ENCODE data around the gene UBE2S.
"Not testable (repeated sequence)": the region's sequence is repeated elsewhere in the genome, so short reads cannot be mapped to it uniquely, and the experiment has no call there.

UBE2S gene

GRCh38 chr19:55440411-55441105 is 33.0 kb upstream of the UBE2S start:
- no peak for DNase-seq (ENCODE audit: insufficient read length, low spot score)
- FAIRE-seq, result no peak

- DNase-seq (ENCODE audit: insufficient read length, low spot score) (no peak), FAIRE-seq (no peak)
These were observed 31.5 kb upstream of the UBE2S start for GRCh38 chr19:55439052-55439451.

- DNase-seq (ENCODE audit: insufficient read length, low spot score) (peak; percentile 83), FAIRE-seq (peak; percentile 51)
These were observed 29.8 kb upstream of the UBE2S start for GRCh38 chr19:55437410-55437809.

GRCh38 chr19:55436847-55437246 is 29.3 kb upstream of the UBE2S start:
- DNase-seq (ENCODE audit: insufficient read length, low spot score) (no peak), FAIRE-seq (no peak)

- FAIRE-seq (no peak), DNase-seq (ENCODE audit: insufficient read length, low spot score) (no peak)
These were observed 27.4 kb upstream of the UBE2S start for GRCh38 chr19:55435020-55435419.

GRCh38 chr19:55434356-55434919 is 26.9 kb upstream of the UBE2S start:
- peak; percentile 100 for FAIRE-seq

GRCh38 chr19:55433292-55433691 is 25.7 kb upstream of the UBE2S start:
- no peak for FAIRE-seq
- no peak for DNase-seq (ENCODE audit: insufficient read length, low spot score)

More at GRCh38 chr19:55434356-55434919, 26.9 kb upstream of the UBE2S start:
- DNase-seq (ENCODE audit: insufficient read length, low spot score), result no peak

GRCh38 chr19:55432241-55432959 is 24.8 kb upstream of the UBE2S start:
- FAIRE-seq, result no peak
- no peak for DNase-seq (ENCODE audit: insufficient read length, low spot score)

- DNase-seq (ENCODE audit: insufficient read length, low spot score), result no peak
- FAIRE-seq, result no peak
These were observed 23.6 kb upstream of the UBE2S start for GRCh38 chr19:55431183-55431582.

- FAIRE-seq (no peak), DNase-seq (ENCODE audit: insufficient read length, low spot score) (no peak)
These were observed 18.5 kb upstream of the UBE2S start for GRCh38 chr19:55426042-55426441.

- DNase-seq (ENCODE audit: insufficient read length, low spot score), result no peak
- FAIRE-seq, result no peak
These were observed 16.9 kb upstream of the UBE2S start for GRCh38 chr19:55424518-55424917.

- FAIRE-seq (no peak), DNase-seq (ENCODE audit: insufficient read length, low spot score) (no peak)
These were observed 15.8 kb upstream of the UBE2S start for GRCh38 chr19:55423225-55424005.

- FAIRE-seq; DNase-seq (ENCODE audit: insufficient read length, low spot score): not testable (repeated sequence)
These were observed 13.7 kb upstream of the UBE2S start for GRCh38 chr19:55421281-55421680.

- no peak for DNase-seq (ENCODE audit: insufficient read length, low spot score)
- no peak for FAIRE-seq
These were observed 12.1 kb upstream of the UBE2S start for GRCh38 chr19:55419624-55420236.

- DNase-seq (ENCODE audit: insufficient read length, low spot score) (no peak), FAIRE-seq (no peak)
These were observed 11.5 kb upstream of the UBE2S start for GRCh38 chr19:55419103-55419502.

- DNase-seq (ENCODE audit: insufficient read length, low spot score) (peak; percentile 89), FAIRE-seq (no peak)
These were observed 10.6 kb upstream of the UBE2S start for GRCh38 chr19:55418185-55418584.

- DNase-seq (ENCODE audit: insufficient read length, low spot score), result no peak
- FAIRE-seq, result no peak
These were observed 2.6 kb upstream of the UBE2S start for GRCh38 chr19:55410168-55410567.

GRCh38 chr19:55409179-55409578 is 1.6 kb upstream of the UBE2S start:
- FAIRE-seq; DNase-seq (ENCODE audit: insufficient read length, low spot score): not testable (repeated sequence)

- DNase-seq (ENCODE audit: insufficient read length, low spot score) (no peak), FAIRE-seq (no peak)
These were observed 915 bp upstream of the UBE2S start for GRCh38 chr19:55408533-55408872.

GRCh38 chr19:55407800-55408532 is 378 bp upstream of the UBE2S start:
- peak; percentile 99 for DNase-seq (ENCODE audit: insufficient read length, low spot score)
- FAIRE-seq, result peak; percentile 89
